GM10847 (cell line): Measurements from ENCODE around the gene SRMS.

Experiments
- POLR2A ChIP-seq: IDR thresholded peaks from 2 replicates; pipeline ENCODE4 v1.6.1; 2011; ENCODE audit not compliant: insufficient read length; ENCODE audit errors: extremely low read depth

Gene SRMS

DNA sequence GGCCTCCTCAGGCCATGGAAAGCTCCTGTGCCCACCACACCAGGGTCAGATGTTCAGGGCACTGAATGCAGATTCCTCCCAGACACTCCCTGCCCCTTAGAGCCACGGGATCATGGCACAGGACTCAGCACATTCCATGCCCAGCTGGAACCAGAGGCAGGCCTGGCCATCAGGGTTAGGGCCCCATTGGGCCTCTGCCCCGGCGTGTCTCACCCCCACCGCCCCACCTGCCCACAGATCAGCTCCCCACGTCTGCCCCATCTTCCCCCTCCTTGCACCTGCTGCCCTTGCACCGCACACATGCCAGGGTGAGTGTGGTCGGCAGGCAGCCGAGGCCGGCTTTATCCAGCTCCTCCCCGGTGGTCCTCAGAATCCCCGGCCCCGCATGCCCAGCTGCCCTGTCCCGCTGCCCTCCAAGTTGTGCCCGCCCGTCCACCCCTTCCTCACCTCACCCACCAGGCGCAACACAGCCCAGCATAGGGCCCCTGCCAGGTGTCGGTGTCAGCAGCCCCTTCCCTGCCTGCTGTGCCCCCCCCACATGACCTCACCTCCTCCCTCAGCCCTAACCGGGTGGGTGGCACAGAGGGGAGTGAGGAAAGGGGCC lies 2.2 kb upstream of the SRMS start:
- TF ChIP-seq POLR2A, result no peak

DNA sequence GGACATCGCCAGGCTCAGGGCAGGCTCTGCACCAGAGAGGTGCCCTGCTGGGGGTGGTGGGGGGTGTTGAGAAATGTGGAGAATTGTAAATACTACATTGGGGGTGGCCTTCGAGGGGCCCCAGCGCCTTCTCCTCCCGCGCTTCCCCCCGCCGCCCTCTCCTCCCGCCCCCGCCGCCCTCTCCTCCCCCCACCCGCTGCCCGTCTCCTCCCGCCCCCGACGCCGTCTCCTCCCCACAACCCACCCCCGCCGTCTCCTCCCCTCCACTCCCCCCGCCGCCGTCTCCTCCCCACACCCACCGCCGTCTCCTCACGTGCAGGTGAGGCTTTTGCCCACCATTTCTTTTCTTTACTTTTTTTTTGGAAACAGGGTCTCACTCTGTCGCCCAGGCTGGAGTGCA lies 1.5 kb upstream of the SRMS start:
- no peak for TF ChIP-seq POLR2A

GRCh38 chr20:63548542-63548941 lies 993 bp upstream of the SRMS start:
- TF ChIP-seq POLR2A, result no peak

- no peak for TF ChIP-seq POLR2A
These were observed 409 bp downstream of the SRMS start for GRCh38 chr20:63546956-63547724.

DNA sequence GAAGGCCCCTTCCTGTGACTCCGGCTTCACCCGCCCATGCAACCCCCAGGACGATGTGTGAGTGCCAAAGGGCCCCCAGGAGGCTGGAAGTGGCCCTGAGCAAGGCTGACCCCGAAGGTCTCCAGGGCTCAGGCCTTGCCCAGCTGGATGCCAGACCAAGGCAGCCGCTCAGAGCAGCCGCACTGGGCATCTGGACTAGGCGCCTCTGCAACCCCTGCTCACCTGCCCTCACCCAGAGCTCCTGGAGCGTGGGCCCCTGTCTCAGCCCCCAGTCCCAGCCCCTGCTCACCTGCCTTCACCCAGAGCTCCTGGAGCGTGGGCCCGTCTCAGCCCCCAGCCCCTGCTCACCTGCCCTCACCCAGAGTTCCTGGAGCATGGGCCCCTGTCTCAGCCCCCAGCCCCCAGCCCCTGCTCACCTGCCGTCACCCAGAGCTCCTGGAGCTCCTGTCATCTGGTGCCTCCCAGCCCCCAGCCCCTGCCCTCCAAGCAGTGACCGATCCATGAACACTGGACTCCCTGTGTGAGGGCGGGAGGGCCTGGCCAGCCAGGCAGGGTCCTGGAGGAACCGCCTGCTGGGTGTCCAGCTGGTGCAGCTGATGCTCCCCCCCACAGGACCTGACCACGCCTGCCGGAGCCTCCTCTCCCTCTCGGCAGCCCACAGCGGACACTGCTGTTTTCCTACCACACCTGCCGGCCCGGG lies 1.1 kb downstream of the SRMS start:
- TF ChIP-seq POLR2A, result no peak

DNA sequence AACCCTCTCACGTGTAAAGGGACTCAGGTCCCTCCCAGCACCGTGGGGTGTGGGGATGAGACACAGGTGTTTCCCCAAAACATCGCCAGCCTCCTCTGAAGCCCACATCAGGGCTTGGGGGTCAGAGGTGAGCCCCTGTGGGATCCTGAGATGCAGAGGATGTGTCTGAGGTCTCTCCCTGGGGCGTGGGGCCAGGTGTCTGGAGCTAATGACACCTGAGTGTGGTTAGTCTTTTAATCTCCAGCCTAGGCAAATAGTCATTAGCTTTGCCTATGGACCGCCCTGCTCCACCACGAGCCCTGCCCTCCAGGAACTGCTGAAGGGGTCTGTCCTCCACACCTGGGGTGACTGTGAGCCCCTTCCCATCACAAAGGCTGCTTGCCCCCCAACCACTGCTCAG lies 1.7 kb downstream of the SRMS start:
- no peak for TF ChIP-seq POLR2A

DNA sequence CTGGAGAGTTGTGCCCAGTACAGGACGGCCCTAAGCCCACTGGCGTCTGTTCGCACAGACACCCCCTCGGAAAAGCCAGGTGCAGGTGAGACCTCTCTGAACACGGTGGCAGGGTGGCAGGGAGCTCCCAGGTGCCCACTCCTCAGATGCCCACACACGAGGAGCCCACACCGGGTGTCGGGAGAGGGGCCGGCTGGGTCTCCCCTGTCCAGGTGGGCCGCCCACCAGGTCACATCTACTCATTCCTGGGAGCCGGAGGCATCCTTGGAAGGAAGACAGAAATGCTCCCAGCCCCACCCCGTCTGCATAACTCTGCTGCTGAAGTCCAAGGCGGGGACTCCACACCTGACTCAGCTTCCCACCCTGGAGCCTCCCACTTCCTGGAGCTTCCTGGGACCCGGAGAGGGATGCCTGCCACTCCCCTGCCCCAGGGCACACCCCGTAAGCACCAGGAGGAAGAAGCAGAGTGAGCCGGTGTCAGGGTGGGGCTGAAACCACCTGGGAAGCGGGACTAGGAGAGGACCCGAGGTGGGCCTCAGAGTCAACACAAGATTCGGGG lies 2.5 kb downstream of the SRMS start:
- TF ChIP-seq POLR2A, result no peak

- no peak for TF ChIP-seq POLR2A
These were observed 3.1 kb downstream of the SRMS start for GRCh38 chr20:63544241-63544957.

DNA sequence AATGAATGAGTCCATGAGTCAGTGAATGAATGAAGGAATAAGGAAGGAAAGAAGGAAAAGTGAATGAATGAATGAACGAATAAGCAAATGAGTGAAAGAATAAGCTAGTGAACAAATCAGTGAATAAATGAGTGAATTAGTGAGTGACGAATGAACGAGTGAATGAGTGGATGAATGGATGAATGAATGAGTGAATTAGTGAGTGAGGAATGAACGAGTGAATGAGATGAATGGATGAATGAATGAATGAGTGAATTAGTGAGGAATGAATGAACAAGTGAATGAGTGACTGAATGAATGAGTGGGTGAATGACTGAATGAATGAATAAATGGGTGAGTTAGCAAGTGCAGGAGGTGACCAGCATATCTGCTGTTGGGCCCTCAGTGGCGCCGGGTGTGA lies 3.8 kb downstream of the SRMS start:
- no peak for TF ChIP-seq POLR2A

DNA sequence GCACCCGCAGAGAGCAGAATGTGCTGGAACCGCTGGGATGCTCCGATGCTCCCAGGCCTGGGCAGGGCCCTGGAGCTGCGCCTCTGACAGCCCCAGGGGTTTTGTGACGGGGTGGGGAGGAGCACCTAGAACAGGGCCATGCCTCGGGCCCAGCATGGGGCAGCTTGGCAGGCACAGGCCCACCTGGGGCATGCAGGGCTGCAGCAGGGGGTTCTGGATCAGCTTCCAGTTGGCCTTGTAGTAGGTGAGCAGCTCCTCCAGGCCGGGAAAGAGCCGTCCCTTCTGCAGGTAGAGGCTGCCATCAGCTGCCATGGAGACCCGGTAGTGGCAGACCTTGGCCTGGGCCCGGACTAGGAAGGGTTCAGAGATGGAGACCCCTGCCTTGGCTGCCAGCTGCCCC lies 4.4 kb downstream of the SRMS start:
- no peak for TF ChIP-seq POLR2A

- TF ChIP-seq POLR2A, result no peak
These were observed 4.9 kb downstream of the SRMS start for GRCh38 chr20:63542696-63543095.

GRCh38 chr20:63542031-63542559 lies 5.5 kb downstream of the SRMS start:
- TF ChIP-seq POLR2A, result no peak

DNA sequence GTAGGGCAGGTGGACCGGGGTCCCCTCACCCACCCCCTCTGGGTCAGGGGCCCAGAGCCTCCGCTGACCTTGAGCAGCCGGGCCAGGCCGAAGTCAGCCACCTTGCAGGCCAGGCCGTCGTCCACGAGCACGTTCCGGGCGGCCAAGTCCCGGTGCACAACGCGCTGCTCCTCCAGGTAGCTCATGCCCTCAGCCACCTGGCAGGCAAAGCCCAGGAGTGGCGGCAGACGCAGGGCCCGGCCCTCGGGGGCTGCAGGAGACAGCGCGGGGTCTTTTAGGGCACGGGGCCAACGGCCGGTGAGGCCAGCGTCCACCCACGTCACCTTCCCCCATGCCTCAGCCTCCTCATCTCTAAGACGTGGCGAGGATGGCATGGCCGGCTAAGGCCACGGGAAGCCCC lies 6.2 kb downstream of the SRMS start:
- TF ChIP-seq POLR2A, result no peak

DNA sequence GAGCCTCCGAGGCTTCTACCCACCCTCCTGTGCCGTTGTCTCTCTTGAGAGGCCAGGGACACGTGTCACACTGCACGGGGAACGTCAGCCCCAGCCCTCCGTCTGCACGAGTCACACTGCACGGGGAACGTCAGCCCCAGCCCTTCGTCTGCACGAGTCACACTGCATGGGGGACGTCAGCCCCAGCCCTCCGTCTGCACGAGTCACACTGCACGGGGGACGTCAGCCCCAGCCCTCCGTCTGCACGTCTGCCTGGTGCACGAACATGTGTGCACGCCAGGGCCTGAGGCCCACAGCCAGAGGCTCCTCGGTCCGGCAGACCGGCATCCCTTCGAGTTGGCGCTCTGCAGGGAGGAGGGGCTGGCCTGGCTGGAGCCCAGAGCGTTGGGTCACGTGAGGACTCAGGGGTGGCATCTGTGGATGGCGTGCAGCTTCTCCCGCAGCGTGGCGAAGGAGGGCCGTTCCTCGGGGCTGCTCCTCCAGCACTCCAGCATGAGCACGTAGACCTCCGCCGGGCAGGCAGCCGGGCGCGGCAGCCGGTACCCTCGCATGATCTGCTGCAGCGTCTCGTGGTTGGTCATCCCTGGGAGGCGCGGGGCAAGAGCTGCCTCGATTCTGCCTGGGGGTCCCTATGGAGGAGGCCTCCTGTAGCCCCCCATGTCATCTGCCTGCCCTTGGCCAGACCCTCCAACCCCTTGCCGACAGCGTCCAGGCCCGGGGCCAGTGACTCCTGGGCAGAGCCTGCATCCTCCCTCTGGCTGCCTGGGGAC lies 6.9 kb downstream of the SRMS start:
- TF ChIP-seq POLR2A, result no peak
